Measurements from ENCODE around the gene RAPGEF3.

The RAPGEF3 gene

DNA sequence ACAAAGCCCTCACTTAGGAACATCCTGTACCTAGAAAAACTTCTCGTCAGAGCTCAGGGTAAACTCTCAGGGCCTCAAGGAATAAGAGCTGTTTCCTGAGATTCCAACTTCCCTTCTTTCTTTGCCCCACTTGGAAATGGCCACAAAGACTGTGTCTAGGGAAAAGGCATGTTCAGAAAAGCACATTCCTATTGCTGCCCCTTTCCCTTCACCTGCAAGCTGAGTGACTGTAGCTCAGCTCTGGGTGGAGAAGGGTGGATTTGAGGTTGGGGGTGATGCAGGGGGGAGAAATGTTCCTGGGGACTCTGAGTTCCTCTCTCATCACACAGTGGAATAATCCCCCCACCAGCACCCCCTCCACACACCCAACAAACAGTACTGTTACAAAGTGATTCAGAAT, 40.1 kb downstream of the RAPGEF3 start:
- peak overlapping the region; percentile 61; the same call in 1 of the 2 replicates for H3K27ac ChIP-seq
- TF ChIP-seq, protein P1, sequence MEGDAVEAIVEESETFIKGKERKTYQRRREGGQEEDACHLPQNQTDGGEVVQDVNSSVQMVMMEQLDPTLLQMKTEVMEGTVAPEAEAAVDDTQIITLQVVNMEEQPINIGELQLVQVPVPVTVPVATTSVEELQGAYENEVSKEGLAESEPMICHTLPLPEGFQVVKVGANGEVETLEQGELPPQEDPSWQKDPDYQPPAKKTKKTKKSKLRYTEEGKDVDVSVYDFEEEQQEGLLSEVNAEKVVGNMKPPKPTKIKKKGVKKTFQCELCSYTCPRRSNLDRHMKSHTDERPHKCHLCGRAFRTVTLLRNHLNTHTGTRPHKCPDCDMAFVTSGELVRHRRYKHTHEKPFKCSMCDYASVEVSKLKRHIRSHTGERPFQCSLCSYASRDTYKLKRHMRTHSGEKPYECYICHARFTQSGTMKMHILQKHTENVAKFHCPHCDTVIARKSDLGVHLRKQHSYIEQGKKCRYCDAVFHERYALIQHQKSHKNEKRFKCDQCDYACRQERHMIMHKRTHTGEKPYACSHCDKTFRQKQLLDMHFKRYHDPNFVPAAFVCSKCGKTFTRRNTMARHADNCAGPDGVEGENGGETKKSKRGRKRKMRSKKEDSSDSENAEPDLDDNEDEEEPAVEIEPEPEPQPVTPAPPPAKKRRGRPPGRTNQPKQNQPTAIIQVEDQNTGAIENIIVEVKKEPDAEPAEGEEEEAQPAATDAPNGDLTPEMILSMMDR (conservative IDR thresholded peaks at IDR 0.05), result no peak

DNA sequence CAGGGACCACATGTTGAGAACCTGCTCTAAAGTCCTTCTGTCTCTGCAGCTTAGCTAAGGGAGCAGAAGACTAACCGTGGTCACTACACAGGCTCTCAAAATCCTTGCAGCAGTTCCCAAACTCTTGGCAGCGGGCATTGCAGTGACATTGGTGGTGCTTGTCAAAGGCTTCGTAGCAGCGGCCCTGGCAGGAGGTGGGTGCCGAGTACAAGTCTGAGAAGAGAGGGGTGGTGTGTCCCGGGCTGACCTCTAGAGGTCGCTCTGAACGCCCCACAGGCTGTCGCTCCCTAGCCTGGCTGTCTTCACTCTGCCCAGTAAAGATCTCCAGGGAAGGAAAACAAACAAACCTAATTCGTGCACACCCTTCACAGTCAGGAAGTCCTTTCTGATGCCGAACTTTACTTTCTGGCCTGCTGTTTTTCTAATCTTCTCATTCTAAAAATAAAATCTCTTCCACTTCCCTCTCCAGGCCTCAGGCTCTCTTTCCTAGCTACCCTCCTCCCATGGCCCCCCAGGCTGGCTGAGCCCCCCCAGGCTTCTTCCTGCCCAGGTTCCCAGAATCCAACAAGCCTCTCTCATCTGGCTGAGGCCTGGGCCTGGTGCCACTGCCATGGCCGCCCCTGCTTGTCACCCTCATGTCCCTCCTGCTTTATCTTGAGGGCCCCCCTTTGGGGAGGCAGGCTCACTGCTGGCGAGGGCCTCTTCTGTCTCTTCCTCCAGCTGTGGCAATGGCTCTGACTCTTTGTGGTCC, 41.1 kb downstream of the RAPGEF3 start:
- TF ChIP-seq, protein P1 (conservative IDR thresholded peaks at IDR 0.05), result peak; percentile 97
- H3K27ac ChIP-seq, result peak overlapping the region; percentile 61

DNA sequence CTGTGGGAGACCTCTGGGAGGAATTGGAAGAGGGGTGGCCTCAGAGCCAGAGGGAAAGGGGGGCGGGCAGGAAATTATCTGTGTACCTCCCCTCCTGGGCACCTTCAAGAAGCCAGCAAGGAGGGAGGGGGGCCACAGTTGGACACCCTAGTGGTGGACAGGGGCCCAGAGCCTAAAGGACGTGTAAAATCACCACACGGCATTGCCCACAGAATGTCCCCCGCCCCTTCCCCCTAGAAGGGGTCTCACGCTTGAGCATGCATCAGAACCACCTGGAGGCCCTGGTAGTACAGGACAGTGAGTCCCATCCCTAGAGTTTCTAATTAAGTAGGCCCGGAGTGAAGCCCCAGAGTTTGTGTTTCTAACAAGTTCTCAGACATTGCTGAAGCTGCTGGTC, 41.6 kb downstream of the RAPGEF3 start:
- TF ChIP-seq, protein P1 (conservative IDR thresholded peaks at IDR 0.05), result no peak
- H3K27ac ChIP-seq, result peak overlapping the region; percentile 61

DNA sequence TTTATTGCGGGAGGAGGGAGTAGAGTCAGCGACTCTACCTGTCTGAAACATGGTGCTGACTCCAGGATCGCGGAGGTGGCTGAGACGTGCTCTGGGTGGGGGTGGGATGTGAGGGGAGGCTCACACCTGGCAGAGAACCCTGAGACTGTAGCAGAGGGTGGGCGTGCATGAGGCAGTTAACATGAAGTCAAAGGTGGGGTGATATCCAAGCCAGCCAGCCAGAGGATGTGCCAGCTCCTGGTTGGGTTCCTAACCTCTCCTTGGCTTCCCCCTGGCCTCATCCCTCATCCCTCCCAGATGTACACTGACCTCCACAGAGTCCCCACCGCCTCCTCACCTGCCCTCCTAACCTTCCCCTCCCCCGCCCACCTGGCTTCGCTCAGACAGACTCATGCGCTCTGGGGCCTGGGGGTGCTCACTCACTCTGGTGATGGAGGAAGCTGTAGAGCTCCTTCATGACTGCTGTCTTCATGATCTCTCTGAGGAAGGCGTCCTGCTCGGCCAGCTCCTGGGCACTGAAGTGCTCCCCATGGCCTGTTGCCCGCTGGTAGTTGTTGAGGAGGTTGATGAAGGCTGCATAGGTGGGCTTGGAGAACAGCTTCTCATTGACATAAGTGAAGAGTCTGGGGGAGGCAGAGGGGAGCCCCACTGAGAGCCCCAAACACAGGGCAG, 42.7 kb downstream of the RAPGEF3 start:
- TF ChIP-seq, protein P1 (conservative IDR thresholded peaks at IDR 0.05), result no peak

DNA sequence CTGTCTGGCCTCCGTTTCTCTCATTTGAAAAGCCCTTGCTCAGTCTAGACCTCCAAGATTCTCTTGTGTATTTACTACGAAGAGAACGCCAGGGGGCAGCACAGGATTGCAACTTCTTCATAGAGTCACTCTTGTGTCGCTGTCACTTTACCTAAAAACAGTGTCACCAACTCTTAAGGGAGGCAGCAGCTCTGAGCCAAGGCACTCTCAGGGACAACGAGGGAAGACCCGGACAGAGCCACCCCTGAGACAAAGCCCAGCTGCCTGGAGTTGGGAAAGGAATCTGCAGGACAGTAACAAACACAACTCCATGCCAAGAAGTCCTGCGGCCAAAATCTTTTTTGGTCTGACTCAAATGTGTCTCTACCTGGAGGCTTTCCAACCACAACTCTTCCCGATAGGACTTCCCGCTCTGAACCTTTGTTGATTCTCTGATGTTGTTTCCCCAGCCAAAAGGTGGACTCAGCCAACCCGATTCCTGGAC, 43.2 kb downstream of the RAPGEF3 start:
- TF ChIP-seq, protein P1 (conservative IDR thresholded peaks at IDR 0.05), result peak; percentile 89
- peak overlapping the region; percentile 68 for H3K27ac ChIP-seq

More for the DNA sequence above, 42.7 kb downstream of the RAPGEF3 start:
- H3K27ac ChIP-seq, result peak overlapping the region; percentile 68

DNA sequence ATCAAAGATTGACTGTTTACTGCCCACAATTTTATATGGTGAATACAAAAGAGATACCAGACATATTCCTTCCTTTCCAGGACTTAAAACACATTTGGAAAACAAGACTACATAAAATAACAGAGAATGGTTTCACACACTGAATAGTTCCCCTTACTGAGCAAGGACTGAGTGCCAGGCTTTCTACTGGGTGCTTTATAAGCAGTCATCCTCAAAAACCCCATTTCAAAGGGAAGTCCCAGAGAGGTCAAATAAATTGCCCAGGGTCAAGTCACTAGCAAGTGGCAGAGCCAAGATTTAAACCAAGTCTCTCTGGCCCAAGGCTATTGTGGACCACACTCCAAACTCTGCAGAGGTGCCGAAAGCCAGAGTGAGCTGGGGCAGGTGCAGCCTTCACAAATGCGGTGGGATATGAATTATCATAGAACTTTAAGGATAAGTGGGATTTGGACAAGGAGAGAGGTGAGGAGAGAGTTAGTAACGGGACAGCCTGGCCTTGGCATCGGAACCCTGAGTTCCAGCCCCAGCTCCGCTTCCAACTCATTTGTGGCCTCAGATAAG, 43.8 kb downstream of the RAPGEF3 start:
- H3K27ac ChIP-seq, result peak overlapping the region; percentile 68
- TF ChIP-seq, protein P1 (conservative IDR thresholded peaks at IDR 0.05), result no peak

DNA sequence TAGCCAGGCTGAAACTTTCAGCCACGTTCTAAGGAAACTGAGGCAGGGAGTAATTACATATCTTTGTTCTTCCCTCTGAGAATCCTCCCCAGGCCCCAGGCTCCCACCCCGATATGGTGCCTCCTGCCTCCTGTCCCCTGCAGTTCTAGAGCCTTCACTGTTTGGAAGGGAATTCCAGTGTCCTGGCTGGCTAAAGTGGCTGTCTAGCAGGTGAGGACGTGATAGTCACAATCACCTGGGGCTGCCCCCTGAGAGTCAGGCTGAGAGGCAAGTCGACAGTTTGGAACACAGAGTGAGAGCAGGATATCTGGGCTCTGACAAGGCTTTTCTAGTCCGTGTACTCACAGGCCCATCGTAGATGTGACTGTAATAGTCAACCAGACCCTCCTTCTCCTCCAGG, 46.5 kb downstream of the RAPGEF3 start:
- TF ChIP-seq, protein P1 (conservative IDR thresholded peaks at IDR 0.05), result no peak

More for the DNA sequence above, 46.5 kb downstream of the RAPGEF3 start:
- no peak overlapping the region for H3K27ac ChIP-seq

All from VCaP (cell line).